Erythroblast (primary cell): ENCODE results near the gene REELD1.

Experiments
- GATA1 ChIP-seq: IDR thresholded peaks from 2 replicates; pipeline ENCODE4 v1.6.1; 2011; ENCODE audit warnings: low read depth, mild to moderate bottlenecking, control low read depth, low read length, moderate library complexity
- POLR2A ChIP-seq: IDR thresholded peaks from 2 replicates; pipeline ENCODE4 v1.6.1; 2011; ENCODE audit warnings: mild to moderate bottlenecking, low read length

GRCh38 chr4:146260521-146260920 lies 46.2 kb downstream of the REELD1 start:
- TF ChIP-seq POLR2A, result no peak
- TF ChIP-seq GATA1, result no peak
